GM12891 (cell line): ENCODE results near the gene PRKACB.

ENCODE experiments used
- PAX5 ChIP-seq: IDR thresholded peaks from 2 replicates; pipeline ENCODE4 v1.6.1; 2011; ENCODE audit warnings: low read length, moderate library complexity, mild to moderate bottlenecking; ENCODE audit not compliant: insufficient read depth, severe bottlenecking
- POLR2A ChIP-seq: IDR thresholded peaks from 2 replicates; pipeline ENCODE4 v1.6.1; 2011; ENCODE audit warnings: low read depth, low read length, control low read depth
- POLR2AphosphoS5 ChIP-seq: IDR thresholded peaks from 2 replicates; pipeline ENCODE4 v1.6.1; 2011; ENCODE audit warnings: low read depth, low read length, control low read depth
- POU2F2 ChIP-seq: IDR thresholded peaks from 2 replicates; pipeline ENCODE4 v1.6.1; 2011; ENCODE audit warnings: low read depth, mild to moderate bottlenecking, control low read depth, low read length, moderate library complexity
- SPI1 ChIP-seq: IDR thresholded peaks from 2 replicates; pipeline ENCODE4 v1.6.1; 2011; ENCODE audit warnings: low read depth, low read length, control low read depth
- TAF1 ChIP-seq: IDR thresholded peaks from 2 replicates; pipeline ENCODE4 v1.6.1; 2011; ENCODE audit warnings: low read depth, low read length, control low read depth

- TF ChIP-seq POLR2AphosphoS5 (no peak), POLR2A (no peak), TAF1 (no peak), PAX5 (no peak), SPI1 (no peak), POU2F2 (no peak)
These were observed 62.3 kb downstream of the PRKACB start for GRCh38 chr1:84206375-84206774.
